DOHH2 (cell line): ENCODE data around the gene MRPL53.
"Not testable (repeated sequence)": the region's sequence is repeated elsewhere in the genome, so short reads cannot be mapped to it uniquely, and the experiment has no call there.

ENCODE experiments used
- H3F3A ChIP-seq: fragments of 200-600 bp; sonication (generic), shearing (Covaris generic); 2 replicates; pipeline ENCODE4 v1.6.0; 2016; ENCODE audit warnings: antibody characterized with exemption, mild to moderate bottlenecking; ENCODE audit not compliant: control insufficient read depth, insufficient read depth
- H3K27ac ChIP-seq: fragments of 200-600 bp; sonication (generic); 2 replicates; pipeline ENCODE4 v1.5.1; 2014; ENCODE audit warnings: low read depth, mild to moderate bottlenecking, low read length, moderate library complexity
- H3K27me3 ChIP-seq: fragments of 200-600 bp; sonication (generic); 2 replicates; pipeline ENCODE4 v1.6.1; 2014; ENCODE audit warnings: mild to moderate bottlenecking, low read length, mixed read lengths; ENCODE audit not compliant: control insufficient read depth
- H3K36me3 ChIP-seq: fragments of 200-600 bp; sonication (generic); 2 replicates; pipeline ENCODE4 v1.6.1; 2014; ENCODE audit warnings: mild to moderate bottlenecking, low read length, moderate library complexity, mixed read lengths; ENCODE audit not compliant: control insufficient read depth
- H3K4me1 ChIP-seq: fragments of 200-600 bp; sonication (generic); 2 replicates; pipeline ENCODE4 v1.6.1; 2014; ENCODE audit warnings: mild to moderate bottlenecking, low read length, mixed read lengths; ENCODE audit not compliant: control insufficient read depth
- H3K4me2 ChIP-seq: fragments of 200-600 bp; sonication (generic); 2 replicates; pipeline ENCODE4 v1.6.0; 2014; ENCODE audit warnings: mild to moderate bottlenecking, low read length, moderate library complexity
- H3K4me3 ChIP-seq: fragments of 200-600 bp; sonication (generic); 2 replicates; pipeline ENCODE4 v1.5.1; 2014; ENCODE audit warnings: mild to moderate bottlenecking, low read length, mixed read lengths
- H3K79me2 ChIP-seq: fragments of 200-600 bp; sonication (generic); 2 replicates; pipeline ENCODE4 v1.6.1; 2014; ENCODE audit warnings: mild to moderate bottlenecking, low read length, mixed read lengths; ENCODE audit not compliant: control insufficient read depth
- H3K9me2 ChIP-seq: fragments of 200-600 bp; sonication (generic); replicated peaks from 2 replicates; pipeline ENCODE4 v1.6.1; 2014; ENCODE audit warnings: mild to moderate bottlenecking, low read length, mixed read lengths; ENCODE audit not compliant: control insufficient read depth
- H3K9me3 ChIP-seq: fragments of 200-600 bp; sonication (generic); 2 replicates; pipeline ENCODE4 v1.6.1; 2014; ENCODE audit warnings: antibody characterized with exemption, low read length, mixed read lengths; ENCODE audit not compliant: control insufficient read depth, insufficient read depth
- H4K20me1 ChIP-seq: fragments of 200-600 bp; sonication (generic); 2 replicates; pipeline ENCODE4 v1.6.0; 2014; ENCODE audit warnings: low read depth, mild to moderate bottlenecking, antibody characterized with exemption, low read length, moderate library complexity; ENCODE audit not compliant: control insufficient read depth, insufficient read depth
- EZH2phosphoT487 ChIP-seq: fragments of 200-600 bp; sonication (generic); IDR thresholded peaks from 2 replicates; pipeline ENCODE4 v1.6.1; 2017; ENCODE audit warnings: borderline replicate concordance, mild to moderate bottlenecking, antibody characterized with exemption, low read length, moderate library complexity, mixed read lengths
- TF ChIP-seq, protein P1 (sequence below): fragments of 200-600 bp; sonication (generic); IDR thresholded peaks from one replicate; pipeline ENCODE4 v1.5.1; 2014; ENCODE audit warnings: antibody characterized with exemption, mild to moderate bottlenecking, low read depth, low read length; ENCODE audit not compliant: poor library complexity, severe bottlenecking

Gene MRPL53

DNA sequence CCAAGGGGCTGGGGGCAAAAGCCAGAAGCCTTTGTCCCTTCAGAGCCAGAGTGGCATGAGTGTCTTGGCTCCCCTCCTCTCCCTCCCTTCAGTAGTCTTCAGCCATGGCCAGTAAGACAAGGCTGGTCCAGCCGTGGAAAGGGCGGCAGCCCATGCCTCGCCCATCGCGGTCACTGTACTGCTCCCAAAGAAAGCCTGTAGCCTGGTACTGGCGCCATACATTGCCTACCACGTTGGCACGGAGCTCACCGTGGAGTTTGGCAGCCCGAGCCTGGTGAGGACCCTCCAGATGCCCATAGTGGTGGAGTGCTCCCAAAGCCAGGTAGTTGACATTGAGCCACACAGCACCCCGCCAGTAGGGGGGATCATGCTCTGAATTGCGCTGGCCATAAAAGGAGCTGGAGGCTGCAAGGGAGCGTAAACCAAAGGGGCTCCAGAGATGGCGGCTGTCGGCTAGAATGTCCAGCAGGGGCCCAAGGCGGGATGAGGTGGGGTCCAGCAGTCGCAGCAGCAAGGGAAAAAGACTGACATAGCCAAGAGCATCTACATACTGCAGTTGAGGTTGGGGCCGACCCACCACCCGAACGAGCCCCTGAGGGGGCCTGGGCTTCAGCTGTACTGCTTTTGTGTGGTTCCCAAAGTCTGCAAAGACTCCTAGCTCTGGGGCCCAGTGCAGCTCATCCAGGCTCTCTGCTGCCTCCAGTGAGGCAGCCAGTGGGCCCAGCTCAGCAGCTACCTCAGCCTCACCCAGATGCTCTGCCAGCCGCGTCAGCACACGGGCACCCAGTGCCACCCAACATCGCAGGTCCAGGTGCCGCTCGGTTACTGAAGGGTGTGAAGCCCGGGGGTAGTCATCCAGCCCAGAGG lies 11.1 kb downstream of the MRPL53 start:
- H3K27ac ChIP-seq, result no peak overlapping the region
- peaks cover 9% of the 10 kb centered on the region; the same call in 1 of the 2 replicates for H3F3A ChIP-seq
- H3K4me1 ChIP-seq, result peaks cover 22% of the 10 kb centered on the region
- no peak for TF ChIP-seq EZH2phosphoT487
- TF ChIP-seq, protein P1, sequence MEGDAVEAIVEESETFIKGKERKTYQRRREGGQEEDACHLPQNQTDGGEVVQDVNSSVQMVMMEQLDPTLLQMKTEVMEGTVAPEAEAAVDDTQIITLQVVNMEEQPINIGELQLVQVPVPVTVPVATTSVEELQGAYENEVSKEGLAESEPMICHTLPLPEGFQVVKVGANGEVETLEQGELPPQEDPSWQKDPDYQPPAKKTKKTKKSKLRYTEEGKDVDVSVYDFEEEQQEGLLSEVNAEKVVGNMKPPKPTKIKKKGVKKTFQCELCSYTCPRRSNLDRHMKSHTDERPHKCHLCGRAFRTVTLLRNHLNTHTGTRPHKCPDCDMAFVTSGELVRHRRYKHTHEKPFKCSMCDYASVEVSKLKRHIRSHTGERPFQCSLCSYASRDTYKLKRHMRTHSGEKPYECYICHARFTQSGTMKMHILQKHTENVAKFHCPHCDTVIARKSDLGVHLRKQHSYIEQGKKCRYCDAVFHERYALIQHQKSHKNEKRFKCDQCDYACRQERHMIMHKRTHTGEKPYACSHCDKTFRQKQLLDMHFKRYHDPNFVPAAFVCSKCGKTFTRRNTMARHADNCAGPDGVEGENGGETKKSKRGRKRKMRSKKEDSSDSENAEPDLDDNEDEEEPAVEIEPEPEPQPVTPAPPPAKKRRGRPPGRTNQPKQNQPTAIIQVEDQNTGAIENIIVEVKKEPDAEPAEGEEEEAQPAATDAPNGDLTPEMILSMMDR, result peak; percentile 54
- H3K4me2 ChIP-seq, result no peak overlapping the region
- no peak overlapping the region for H3K4me3 ChIP-seq
- H4K20me1 ChIP-seq, result no peaks in the 10 kb centered on the region
- H3K36me3 ChIP-seq, result peaks cover 38% of the 10 kb centered on the region
- H3K79me2 ChIP-seq, result peaks cover 43% of the 10 kb centered on the region
- no peaks in the 10 kb centered on the region for H3K27me3 ChIP-seq
- no peaks in the 10 kb centered on the region for H3K9me3 ChIP-seq
- no peaks in the 10 kb centered on the region for H3K9me2 ChIP-seq

DNA sequence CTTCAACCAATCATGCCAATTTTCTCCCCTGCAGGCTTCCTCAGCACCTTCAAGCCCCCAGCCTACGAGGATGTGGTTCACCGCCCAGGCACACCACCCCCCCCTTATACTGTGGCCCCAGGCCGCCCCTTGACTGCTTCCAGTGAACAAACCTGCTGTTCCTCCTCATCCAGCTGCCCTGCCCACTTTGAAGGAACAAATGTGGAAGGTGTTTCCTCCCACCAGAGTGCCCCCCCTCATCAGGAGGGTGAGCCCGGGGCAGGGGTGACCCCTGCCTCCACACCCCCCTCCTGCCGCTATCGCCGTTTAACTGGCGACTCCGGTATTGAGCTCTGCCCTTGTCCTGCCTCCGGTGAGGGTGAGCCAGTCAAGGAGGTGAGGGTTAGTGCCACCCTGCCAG lies 12.3 kb downstream of the MRPL53 start:
- not testable (repeated sequence) for H3K4me2 ChIP-seq, H4K20me1 ChIP-seq, H3K4me3 ChIP-seq, H3K9me2 ChIP-seq, H3K9me3 ChIP-seq, H3K27me3 ChIP-seq, H3K27ac ChIP-seq
- Histone ChIP-seq H3K4me1 (peaks cover 26% of the 10 kb centered on the region), H3F3A (peaks cover 12% of the 10 kb centered on the region; the same call in 1 of the 2 replicates), H3K36me3 (peaks cover 42% of the 10 kb centered on the region), H3K79me2 (peaks cover 43% of the 10 kb centered on the region)

DNA sequence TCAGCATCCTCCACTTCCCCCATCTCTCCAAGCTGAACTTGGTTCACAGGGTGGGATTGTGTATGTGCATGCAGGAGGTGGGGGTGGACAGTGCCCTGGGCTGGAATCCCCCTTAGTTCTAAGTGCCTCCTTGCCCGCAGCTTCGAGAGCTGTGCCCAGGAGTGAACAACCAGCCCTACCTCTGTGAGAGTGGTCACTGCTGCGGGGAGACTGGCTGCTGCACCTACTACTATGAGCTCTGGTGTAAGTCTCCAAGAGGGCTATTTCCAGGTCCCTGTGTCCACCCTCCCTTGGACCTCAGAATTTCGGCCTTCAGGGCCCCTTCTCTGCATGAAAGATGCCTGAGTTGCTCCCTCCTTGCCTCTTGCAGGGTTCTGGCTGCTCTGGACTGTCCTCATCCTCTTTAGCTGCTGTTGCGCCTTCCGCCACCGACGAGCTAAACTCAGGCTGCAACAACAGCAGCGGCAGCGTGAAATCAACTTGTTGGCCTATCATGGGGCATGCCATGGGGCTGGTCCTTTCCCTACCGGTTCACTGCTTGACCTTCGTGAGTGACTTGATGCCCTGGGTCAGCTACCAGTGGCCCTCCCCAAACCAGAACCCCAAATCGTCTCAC lies 12.9 kb downstream of the MRPL53 start:
- H3K9me3 ChIP-seq, H3K9me2 ChIP-seq, H4K20me1 ChIP-seq, H3K27ac ChIP-seq, H3K27me3 ChIP-seq: not testable (repeated sequence)
- peak overlapping the region; percentile 81 for H3K4me3 ChIP-seq
- H3K4me1 ChIP-seq, result peaks cover 26% of the 10 kb centered on the region
- H3K79me2 ChIP-seq, result peaks cover 40% of the 10 kb centered on the region
- H3F3A ChIP-seq, result peaks cover 12% of the 10 kb centered on the region; the same call in 1 of the 2 replicates
- peaks cover 39% of the 10 kb centered on the region for H3K36me3 ChIP-seq
- H3K4me2 ChIP-seq, result peak overlapping the region; percentile 88

DNA sequence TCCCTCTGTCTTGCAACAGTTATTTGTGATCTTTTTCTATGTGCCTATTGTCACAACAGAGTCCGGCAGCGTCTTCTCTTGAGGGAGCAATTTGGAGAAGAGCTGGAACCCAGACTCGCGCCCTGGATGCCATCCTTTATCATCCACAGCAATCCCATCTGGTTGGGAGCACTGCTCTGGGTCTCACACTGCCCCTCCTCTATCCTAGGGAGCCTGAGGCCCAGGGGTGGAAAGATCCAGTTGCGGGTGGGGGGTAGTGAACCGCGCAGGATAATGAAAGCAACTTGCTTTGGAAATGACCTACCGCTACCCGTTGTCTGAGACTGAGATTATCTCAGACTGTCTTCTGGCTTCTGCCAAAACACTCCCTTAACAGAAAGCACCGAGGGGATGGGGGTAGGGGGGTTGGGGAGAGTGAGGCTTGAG lies 13.5 kb downstream of the MRPL53 start:
- H3K4me1 ChIP-seq, result peaks cover 26% of the 10 kb centered on the region
- no peaks in the 10 kb centered on the region for H3K9me3 ChIP-seq
- peaks cover 37% of the 10 kb centered on the region for H3K36me3 ChIP-seq

More for the DNA sequence above, 13.5 kb downstream of the MRPL53 start:
- Histone ChIP-seq H4K20me1 (no peaks in the 10 kb centered on the region), H3F3A (peaks cover 12% of the 10 kb centered on the region; the same call in 1 of the 2 replicates), H3K79me2 (peaks cover 33% of the 10 kb centered on the region), H3K27ac (no peak overlapping the region), H3K4me2 (peak overlapping the region; percentile 88), H3K27me3 (no peaks in the 10 kb centered on the region), H3K9me2 (no peaks in the 10 kb centered on the region), H3K4me3 (peak overlapping the region; percentile 81)
- TF ChIP-seq, protein P1, result no peak
- no peak for TF ChIP-seq EZH2phosphoT487
